Heart left ventricle (tissue), 13 donors: ENCODE results near the gene IRF2BPL.

Source experiments
- POLR2A ChIP-seq, 2 donors: fragments of 450-650 bp; IDR thresholded peaks; one replicate each; pipeline ENCODE4 v1.6.1; 2017; ENCODE audit warnings: antibody characterized with exemption in 2 of 2, mild to moderate bottlenecking in 2 of 2, moderate library complexity in 2 of 2
- TF ChIP-seq, protein P1 (sequence below), 12 donors: fragments of 200-600 bp; sonication (generic) in 4 of 12; IDR thresholded peaks; one replicate each; pipeline versions ENCODE4 v1.5.0 to v1.8.0; 2018 to 2022; ENCODE audit warnings: antibody characterized with exemption in 12 of 12, mild to moderate bottlenecking in 5 of 12
- donor health status: ischemic (EF 13 %, LVEDD 7.1; RV severe dilation, severe dysfunction).
- donor health status: DM: no; HTN: yes; CAD: no.
- donor health status: DM: no; HTN: no; CAD: no.
- donor health status: ischemic (EF 25% LVEDD 6.9; RV normal size, moderate dysfunction).
- donor health status: ischemic (EF 25% LVEDD 5.7; RV mildly dilated, moderate dysfunction).
- donor health status: ischemic (EF 35%, LVEDD 5.7; RV mildly dilated, moderate dysfunction).
- donor health status: nonischemic (EF 11% LVEDD 7.7; RV severe dilation, severe dysfunction).
- donor health status: DM: yes; HTN: yes; CAD: no.
- donor health status: PGD.
- donor health status: ischemic (EF 29% LVEDD 5.4; RV normal size, mild dysfunction).
- donor health status: nonischemic (EF 23%, LVEDD 6.1; RV moderate dilation, normal function).

DNA sequence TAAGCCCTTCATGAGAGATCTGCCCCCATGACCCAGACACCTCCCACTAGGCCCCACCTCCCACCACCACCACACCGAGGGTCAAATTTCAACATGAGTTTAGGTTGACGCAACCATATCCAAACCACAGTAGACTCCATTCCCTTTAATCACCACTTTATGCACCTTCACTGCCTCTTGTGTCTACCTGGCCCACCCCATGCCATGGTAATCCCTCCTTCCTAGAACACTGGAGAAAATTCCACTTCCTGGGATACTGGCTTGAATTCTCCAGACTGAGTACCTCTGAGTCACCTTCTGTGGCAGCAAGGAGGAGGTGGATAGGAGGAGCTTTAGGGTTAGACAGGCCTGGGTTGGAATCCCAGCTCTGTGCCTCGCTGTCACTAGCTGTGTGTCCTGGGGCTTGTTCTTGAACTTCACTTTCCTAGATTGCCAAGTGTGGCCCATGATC lies 43.5 kb upstream of the IRF2BPL start:
- TF ChIP-seq, protein P1, sequence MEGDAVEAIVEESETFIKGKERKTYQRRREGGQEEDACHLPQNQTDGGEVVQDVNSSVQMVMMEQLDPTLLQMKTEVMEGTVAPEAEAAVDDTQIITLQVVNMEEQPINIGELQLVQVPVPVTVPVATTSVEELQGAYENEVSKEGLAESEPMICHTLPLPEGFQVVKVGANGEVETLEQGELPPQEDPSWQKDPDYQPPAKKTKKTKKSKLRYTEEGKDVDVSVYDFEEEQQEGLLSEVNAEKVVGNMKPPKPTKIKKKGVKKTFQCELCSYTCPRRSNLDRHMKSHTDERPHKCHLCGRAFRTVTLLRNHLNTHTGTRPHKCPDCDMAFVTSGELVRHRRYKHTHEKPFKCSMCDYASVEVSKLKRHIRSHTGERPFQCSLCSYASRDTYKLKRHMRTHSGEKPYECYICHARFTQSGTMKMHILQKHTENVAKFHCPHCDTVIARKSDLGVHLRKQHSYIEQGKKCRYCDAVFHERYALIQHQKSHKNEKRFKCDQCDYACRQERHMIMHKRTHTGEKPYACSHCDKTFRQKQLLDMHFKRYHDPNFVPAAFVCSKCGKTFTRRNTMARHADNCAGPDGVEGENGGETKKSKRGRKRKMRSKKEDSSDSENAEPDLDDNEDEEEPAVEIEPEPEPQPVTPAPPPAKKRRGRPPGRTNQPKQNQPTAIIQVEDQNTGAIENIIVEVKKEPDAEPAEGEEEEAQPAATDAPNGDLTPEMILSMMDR (IDR thresholded peaks at IDR 0.05): no peak
- TF ChIP-seq POLR2A (IDR thresholded peaks at IDR 0.05): no peak
